ENCODE results near the gene ABHD17A.

The ABHD17A gene

DNA sequence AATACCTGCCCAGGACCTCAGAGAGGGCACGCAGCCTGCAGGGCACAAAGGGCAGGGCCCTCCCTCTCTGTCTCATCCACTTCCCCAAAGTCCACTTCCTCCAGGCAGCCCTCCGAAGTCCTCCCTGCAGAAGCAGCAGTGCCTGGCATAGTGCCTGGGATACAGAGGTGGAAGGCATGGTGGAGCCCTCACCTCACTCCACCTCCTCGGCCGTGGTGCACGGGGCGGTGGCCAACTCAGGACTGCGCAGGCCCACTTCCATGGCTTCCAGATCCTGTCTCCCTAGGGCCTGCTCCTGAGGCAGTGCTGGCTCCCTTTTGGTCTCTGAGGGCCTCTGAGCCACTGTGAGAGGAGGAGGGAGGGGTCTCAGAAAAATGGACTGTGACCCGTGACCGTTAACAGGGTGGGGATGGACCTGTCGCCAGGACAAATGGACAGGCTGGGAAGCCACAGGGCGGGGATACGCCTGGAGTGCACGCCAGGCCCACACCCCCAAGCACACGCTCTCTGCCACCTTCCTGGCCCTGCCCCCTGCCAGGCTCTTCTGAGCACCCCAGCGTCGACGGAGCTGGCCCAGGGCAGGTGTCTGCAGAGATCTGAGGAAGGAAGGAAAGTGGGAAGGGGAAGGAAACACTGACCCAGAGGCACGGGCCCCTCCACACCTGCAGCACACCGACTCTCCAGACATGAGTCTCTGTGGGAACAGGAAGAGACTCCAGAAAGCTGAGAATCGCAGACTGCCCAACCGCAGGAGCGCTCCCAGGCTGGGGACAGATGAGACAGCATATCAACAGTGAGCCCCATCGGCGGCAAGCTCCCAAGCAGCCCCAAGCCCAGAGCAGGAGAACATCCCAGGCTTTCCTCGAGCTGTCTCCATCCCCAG lies 45.4 kb downstream of the ABHD17A start:
- DNase-seq (ENCODE audit: low read depth, low spot score), result no peak

- DNase-seq (ENCODE audit: low read depth, low spot score), result no peak
These were observed 47.6 kb downstream of the ABHD17A start for GRCh38 chr19:1837625-1838105.

DNA sequence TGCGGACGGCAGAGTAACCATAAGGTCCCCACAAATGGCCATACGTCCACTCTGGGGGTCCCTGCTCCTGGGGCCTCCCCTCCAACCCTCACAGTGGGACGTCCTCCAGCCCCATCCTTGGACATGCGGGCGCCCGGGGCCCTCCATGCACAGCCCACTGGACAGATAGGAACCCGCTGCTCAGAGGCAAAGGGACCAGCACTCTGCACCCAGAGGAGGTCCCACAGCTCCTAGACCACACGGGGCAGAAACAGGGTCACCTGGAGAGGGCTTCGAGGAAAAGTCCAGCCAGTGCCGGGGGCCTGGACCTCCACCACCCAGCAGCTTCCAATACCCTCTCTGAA lies 48.1 kb downstream of the ABHD17A start:
- no peak for DNase-seq (ENCODE audit: low read depth, low spot score)

- DNase-seq (ENCODE audit: low read depth, low spot score), result no peak
These were observed 48.7 kb downstream of the ABHD17A start for GRCh38 chr19:1836458-1837221.

DNA sequence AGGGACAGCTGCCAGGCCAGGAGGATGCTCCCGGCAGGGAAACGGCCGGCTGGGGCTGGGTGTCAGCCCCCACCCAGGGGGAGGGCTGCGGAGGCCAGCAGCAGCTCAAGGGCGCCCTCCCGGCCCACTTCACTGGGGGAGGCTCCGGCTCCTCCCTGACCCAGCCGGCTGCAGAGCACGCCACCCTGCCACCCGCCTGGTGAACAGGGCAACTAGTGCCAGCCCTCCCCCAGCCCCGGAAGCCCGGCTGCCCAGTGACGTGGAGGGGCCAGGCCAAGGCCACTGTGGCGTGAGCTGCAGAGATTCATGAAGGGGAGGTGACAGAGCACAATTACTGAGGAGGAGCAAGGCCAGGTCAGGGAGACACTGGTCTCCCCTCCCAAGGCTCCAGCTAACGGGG lies 51.8 kb downstream of the ABHD17A start:
- DNase-seq (ENCODE audit: low read depth, low spot score), result no peak

DNA sequence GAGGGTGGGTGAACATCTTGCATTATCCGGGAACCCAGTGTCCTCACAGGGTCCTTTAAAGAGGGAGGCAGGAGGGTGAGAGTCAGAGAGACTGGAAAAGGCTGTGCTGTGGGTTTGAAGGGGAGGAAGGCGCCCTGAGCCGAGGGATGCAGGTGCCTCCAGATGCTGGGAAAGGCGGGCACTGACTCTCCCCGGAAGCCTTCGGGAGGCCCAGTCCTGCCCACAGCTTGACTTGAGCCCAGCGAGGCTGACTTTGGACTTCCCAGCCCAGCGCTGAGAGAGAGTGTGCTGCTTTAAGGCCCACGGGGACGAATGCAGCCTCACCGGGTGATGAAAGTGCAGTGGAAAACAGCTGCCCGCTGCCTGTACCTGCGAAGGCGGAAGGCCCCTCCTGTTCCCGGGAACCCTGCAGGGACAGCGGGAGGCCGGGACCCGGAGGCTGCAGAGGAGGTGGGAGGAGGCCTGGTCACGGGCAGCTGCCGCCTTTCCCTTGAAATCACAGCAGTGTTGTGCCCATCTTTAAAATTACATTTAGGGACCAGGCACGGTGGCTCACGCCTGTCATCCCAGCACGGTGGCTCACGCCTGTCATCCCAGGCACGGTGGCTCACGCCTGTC lies 53.1 kb downstream of the ABHD17A start:
- no peak for DNase-seq (ENCODE audit: low read depth, low spot score)

GRCh38 chr19:1830978-1831377 lies 54.3 kb downstream of the ABHD17A start:
- DNase-seq (ENCODE audit: low read depth, low spot score), result no peak

- DNase-seq (ENCODE audit: low read depth, low spot score), result no peak
These were observed 54.7 kb downstream of the ABHD17A start for GRCh38 chr19:1830568-1830967.

DNA sequence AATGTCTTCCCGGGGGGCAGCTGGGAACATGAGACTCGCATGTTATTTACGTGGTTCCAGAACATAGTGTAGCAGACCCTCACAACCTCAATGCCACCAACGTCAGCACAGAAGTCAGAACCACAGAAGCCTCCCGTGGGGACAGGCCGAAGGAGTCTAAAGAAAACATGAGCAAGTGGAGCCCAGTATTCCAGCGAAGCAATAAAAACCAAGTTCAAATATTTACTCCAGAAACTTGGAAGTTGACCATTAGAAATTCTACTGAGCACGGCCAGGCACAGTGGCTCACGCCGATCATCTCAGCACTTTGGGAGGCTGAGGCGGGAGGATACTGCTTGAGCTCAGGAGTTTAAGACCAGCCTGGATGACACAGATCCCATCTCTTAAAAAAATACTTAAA lies 55.3 kb downstream of the ABHD17A start:
- no peak for DNase-seq (ENCODE audit: low read depth, low spot score)

GRCh38 chr19:1828279-1829238 lies 56.7 kb downstream of the ABHD17A start:
- DNase-seq (ENCODE audit: low read depth, low spot score), result no peak

GRCh38 chr19:1827566-1828278 lies 57.6 kb downstream of the ABHD17A start:
- no peak for DNase-seq (ENCODE audit: low read depth, low spot score)
